Ishikawa (cell line): Measurements from ENCODE around the gene CACNA1E.

Source experiments
- RAD21 ChIP-seq: IDR thresholded peaks from 2 replicates; pipeline ENCODE4 v1.6.1; 2012; ENCODE audit warnings: low read depth
- TAF1 ChIP-seq: IDR thresholded peaks from 2 replicates; pipeline ENCODE4 v1.6.1; 2012; ENCODE audit warnings: low read depth, mild to moderate bottlenecking
- TCF12 ChIP-seq: IDR thresholded peaks from 2 replicates; pipeline ENCODE4 v1.6.1; 2012; ENCODE audit warnings: low read depth
- ZBTB7A ChIP-seq: IDR thresholded peaks from 2 replicates; pipeline ENCODE4 v1.6.1; 2012; ENCODE audit warnings: low read depth

DNA sequence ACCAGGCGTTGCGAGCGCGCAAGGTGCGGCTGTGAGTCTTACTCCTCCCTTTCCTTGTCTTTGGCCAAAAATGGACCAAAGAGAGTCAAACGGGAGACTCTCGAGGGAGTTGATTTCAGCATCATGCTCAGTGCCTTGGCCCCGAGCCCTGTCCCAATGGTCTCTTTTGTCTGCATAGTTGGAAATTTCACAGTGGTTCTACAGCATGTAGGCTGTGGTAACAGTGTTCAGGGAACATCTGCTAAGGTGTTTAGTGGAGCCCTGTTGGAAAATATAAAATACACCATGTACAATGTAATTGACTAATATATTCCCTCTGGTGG lies 2.7 kb downstream of the CACNA1E start:
- TF ChIP-seq ZBTB7A (no peak), TAF1 (no peak), RAD21 (no peak), TCF12 (no peak)
